GM13976 (cell line): Measurements from ENCODE around the gene HEATR1.
"Not testable (repeated sequence)": the region's sequence is repeated elsewhere in the genome, so short reads cannot be mapped to it uniquely, and the experiment has no call there.

ENCODE experiments used
- DNase-seq: peaks from one replicate; pipeline ENCODE4 v3.0.0; 2012; ENCODE audit warnings: low spot score
- in situ Hi-C: fragments of 300-500 bp; cut with MboI; formaldehyde crosslinking; loops from one replicate; pipeline ENCODE4 v1.12.0; 2022; ENCODE audit warnings: low sequenced_read_pairs, mixed read lengths, inconsistent platforms; ENCODE audit not compliant: unreplicated experiment
- TF ChIP-seq, protein P1 (sequence below): IDR thresholded peaks from 2 replicates; pipeline ENCODE4 v1.5.1; 2012; ENCODE audit warnings: borderline replicate concordance, mild to moderate bottlenecking; ENCODE audit not compliant: insufficient read depth; ENCODE audit errors: extremely low read depth, missing control alignments, control extremely low read depth

HEATR1 gene

DNA sequence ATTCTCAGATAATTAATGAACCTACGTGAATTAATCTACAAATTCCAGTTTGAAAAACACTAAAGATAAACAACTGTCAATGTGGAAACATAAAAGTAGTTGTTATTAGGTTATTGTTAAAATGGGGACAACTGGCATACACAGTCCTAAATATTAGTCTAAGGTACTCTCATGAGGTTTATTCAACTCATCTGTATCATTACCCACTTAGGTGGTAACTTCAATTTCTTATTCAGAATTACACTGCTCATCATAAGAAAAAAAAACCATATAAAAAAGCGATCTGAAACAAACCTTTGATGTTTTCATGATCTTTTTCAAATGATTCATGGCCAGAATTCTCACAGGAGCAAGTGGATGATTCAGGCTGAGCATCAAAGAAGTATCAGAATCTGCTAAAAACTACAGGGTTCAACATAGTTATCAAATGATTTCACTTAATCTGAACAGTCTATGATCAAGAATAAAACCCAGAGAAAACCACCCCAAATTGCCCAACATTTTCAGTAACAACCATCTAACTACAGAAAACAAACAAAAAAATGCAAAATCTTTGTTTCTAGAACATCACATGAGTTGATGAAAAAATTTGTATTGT is 13.7 kb downstream of the HEATR1 start:
- DNase-seq: no peak
- in situ Hi-C loops: no loop called here
- TF ChIP-seq, protein P1, sequence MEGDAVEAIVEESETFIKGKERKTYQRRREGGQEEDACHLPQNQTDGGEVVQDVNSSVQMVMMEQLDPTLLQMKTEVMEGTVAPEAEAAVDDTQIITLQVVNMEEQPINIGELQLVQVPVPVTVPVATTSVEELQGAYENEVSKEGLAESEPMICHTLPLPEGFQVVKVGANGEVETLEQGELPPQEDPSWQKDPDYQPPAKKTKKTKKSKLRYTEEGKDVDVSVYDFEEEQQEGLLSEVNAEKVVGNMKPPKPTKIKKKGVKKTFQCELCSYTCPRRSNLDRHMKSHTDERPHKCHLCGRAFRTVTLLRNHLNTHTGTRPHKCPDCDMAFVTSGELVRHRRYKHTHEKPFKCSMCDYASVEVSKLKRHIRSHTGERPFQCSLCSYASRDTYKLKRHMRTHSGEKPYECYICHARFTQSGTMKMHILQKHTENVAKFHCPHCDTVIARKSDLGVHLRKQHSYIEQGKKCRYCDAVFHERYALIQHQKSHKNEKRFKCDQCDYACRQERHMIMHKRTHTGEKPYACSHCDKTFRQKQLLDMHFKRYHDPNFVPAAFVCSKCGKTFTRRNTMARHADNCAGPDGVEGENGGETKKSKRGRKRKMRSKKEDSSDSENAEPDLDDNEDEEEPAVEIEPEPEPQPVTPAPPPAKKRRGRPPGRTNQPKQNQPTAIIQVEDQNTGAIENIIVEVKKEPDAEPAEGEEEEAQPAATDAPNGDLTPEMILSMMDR: no peak

DNA sequence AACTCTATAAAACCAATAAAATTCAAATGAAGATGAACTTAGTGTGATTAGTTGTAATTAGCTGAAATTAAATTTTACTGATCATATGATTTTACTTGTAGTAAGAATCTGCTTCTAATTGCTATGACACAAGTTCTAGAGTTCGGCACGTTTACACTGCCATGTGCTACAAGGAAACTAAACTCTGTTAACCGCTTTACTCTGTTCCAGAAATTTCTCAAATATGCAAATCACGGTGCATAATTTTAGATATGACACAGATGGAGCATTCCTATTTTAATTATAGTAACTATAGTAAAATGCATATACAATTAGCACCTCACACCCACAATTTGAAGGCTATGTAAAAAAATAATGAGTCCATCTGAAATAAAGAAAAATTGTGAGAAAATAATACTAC is 14.8 kb downstream of the HEATR1 start:
- DNase-seq: no peak
- TF ChIP-seq, protein P1: no peak
- in situ Hi-C loops: no loop called here

DNA sequence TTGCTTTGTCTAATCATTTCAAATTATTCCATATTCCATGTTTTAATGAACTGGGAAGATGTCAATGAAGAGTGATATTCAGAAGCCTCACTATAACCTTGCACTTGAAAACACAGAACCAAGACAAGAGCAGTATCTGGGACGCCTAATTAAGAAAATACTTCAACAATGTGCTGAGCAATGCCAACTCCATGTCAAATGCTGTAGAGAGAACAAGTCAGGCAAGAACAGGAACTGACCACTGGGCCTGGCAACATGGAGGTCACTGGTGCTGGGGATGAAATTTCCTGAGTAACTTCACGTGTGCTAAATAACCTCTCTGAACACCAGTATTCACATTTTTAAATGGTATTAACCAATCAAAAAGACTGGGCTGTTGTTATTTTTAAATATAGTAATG is 22.8 kb downstream of the HEATR1 start:
- in situ Hi-C loops: no loop called here
- no peak for DNase-seq
- TF ChIP-seq, protein P1: no peak

DNA sequence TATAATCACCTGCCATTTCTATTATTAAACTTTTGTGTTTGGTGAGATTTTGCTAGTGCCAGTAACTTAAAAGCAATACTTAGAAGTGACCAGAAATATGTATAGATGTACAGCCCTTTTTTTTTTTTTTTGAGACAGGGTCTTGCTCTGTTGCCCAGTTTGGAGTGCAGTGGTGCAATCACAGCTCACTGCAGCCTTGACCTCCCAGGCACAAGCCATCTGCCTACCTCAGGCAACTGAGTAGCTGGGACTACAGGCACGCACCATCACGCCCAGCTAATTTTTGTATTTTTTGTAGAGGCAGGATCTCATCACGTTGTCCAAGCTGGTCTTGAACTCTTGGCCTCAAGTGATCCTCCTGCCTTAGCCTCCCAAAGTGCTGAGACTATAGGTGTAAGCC is 23.9 kb downstream of the HEATR1 start:
- in situ Hi-C loops, DNase-seq: not testable (repeated sequence)

DNA sequence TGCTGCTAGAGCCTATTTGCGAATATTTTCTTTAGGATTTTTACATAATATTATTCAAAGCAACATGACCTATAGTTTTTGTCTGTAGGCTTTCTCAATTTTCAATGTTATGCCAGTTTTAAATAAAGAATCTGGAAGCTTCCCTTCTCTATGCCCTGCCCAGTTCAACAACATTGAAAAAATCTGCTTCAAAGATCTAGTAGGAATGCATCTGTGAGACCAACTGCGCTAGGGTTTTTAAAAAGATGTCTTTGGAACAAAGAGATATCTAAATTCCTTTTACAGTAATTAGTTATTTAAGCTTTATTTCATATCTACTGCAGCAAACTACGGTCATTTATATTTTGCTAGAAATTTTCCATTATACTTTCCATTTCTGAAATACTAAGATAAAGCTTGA is 25.7 kb downstream of the HEATR1 start:
- no peak for DNase-seq
- in situ Hi-C loops: no loop called here
- TF ChIP-seq, protein P1: no peak

DNA sequence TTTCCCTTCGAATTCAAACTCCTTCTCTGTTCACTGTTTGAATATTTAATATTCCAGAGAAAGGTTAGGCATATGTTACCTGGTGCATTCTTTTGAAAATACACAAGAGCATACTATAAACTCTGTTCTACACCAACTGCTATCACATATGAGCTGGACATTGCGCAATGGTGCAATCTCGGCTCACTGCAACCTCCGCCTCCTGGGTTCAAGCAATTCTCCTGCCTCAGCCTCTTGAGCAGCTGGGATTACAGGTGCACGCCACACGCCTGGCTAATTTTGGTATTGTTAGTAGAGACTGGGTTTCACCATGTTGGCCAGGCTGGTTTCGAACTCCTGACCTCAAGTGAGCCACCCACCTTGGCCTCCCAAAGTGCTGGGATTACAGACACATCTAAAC is 27.3 kb downstream of the HEATR1 start:
- in situ Hi-C loops, DNase-seq: not testable (repeated sequence)

DNA sequence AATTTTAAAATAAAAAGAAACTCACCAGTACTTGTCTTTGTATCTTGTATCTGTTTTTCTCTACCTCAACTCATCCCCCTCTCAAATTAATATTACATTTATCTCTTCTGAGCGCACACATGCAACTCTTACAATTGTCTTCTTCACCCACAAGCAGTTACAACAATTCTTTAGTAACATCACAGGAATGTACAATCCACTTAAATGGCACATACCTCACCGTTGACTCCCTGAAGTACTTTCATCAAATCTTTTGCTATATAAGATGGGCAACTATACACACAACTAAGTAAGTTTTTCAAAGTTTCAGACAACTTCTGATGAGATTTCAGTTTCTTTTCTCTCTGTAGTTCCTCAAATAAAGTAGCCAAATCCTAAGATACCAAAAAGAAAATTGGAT is 28.3 kb downstream of the HEATR1 start:
- DNase-seq: no peak
- TF ChIP-seq, protein P1: no peak
- in situ Hi-C loops: no loop called here

DNA sequence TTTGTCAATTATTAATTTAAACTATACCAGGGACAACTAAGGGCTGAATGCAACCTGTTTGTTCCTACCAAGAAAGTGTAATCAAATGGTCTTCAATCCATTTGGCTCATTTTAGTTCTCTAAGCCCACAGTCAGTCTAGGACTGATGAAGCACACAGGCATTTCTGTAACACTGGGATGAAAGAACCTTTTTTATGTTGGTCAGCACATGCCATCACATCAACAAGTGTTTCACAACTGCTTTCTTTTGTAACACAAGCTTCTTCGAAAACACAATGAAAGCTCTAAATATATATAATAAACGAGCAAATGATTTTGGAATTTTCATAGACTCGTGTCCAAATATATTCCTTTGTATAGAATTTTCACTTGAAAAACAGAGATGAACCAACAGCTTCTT is 28.8 kb downstream of the HEATR1 start:
- in situ Hi-C loops: no loop called here
- TF ChIP-seq, protein P1: no peak
- DNase-seq: no peak
